HPDE6-E6E7 (cell line): ENCODE data around the gene ATP6V0D1.
"Not testable (repeated sequence)": the region's sequence is repeated elsewhere in the genome, so short reads cannot be mapped to it uniquely, and the experiment has no call there.

Experiments
- DNase-seq: peaks from one replicate; pipeline ENCODE4 v3.0.0; 2011; ENCODE audit warnings: missing footprints; ENCODE audit errors: extremely low spot score

ATP6V0D1 gene

DNA sequence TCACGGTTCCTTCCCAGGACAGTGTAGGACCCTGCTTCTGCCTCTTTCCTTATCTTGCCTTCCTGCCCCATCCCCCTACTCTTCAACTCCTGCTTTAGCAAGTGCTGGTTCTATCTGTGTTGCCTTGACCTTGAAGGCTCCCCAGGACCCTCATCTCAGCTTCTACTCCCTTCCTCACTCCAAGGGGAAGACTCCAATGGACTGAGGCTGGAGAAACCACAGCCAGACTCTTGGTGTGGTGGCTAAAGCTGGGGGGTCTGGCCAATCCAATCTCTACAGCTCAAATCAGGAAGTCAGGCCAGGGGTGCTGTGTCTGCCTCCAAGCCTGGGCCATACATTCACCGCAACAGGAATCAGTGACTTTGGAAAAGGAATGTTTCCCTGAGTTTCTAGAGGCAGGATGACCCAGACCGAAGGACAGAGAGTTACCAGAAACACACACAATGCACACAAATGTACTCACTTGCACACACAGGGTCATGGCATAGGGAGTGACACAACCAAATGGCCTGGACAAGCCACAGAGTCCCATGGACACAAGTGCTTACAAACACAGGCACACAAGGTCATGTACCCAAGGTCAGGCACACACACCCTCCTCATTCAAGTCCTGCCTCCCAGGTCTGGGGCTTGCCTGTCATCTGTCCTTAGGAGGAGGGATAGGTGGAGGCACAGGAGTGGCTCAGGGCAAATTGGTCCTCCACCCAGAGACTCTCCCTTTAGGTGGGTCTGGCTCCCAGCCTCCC is 51.7 kb downstream of the ATP6V0D1 start:
- DNase-seq = no peak

- DNase-seq = peak; percentile 78
Measured at GRCh38 chr16:67428146-67428731, 52.7 kb downstream of the ATP6V0D1 start.

DNA sequence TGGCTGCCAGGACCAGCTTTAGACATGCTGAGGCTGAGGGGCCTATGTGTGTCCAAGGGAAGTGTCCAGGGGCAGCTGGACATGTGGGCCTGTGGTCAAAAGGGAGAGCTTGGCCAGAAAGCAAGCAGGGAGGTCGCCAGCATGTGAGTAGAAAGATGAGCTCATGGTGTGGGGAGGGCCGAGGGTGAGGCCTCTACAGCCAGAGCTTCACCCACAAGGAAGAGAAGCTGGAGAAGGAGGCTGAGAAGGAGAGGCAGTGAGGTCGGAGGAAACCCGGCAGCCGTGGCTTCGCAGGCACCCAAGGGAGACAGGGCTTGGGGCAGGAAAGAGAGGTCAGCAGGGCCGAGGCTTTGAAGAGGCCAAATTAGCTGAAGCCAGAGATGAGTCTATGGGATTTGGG is 54.0 kb downstream of the ATP6V0D1 start:
- DNase-seq = no peak

DNA sequence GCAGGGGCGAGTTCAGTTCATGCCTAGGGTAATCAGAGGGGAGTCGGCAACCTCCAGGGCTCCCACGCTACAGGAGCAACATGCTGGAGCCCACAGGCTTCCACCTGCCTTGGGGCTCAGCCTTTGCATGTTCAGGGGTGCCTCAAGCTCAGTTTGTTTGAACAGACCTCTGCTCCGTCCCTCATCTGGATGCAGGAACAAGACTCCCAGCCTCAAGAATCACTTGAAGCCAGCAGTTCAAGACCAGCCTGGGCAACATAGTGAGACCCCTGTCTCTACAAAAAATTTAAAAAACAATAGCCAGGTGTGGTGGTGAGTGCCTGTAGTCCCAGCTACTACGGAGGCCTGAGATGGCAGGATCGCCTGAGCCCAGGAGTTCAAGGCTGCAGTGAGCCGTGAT is 54.9 kb downstream of the ATP6V0D1 start:
- no peak for DNase-seq

- no peak for DNase-seq
Measured at GRCh38 chr16:67425580-67425979, 55.4 kb downstream of the ATP6V0D1 start.

DNA sequence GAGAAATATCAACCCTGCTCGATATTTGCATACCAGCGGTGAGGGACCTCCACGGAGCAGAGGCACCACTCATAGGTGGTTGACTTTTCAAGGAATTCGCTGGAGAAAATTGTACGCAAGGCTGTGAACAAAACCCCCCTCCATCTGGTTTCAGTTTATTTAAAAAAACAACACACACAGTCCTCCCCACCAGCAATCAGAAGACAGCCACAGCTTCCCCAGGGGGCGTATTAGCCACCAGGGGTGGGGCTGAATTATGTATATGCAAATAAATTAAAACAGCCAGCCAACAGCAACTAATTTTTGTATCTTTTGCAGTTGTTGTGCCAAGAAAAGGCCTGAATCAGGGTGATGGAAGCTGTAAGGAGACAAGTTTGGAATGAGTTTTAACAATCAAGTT is 55.9 kb downstream of the ATP6V0D1 start:
- DNase-seq = no peak

DNA sequence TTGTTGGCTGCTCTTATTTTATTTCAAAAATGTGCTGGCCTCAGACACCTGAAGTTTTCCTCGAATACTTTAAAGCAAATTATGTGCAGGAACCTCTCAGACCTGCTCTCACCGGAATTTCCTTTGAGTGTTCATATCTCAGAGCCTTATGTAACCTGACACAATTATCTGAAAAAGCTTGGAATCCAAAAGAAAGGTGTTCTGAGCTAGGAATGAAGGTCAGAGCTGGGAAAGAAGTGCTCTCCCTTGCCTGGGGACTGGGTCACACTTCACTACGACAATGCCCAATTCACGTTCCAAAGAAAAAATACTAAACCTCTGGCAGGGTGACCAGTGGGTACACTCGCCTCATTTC is 56.7 kb downstream of the ATP6V0D1 start:
- DNase-seq = no peak

DNA sequence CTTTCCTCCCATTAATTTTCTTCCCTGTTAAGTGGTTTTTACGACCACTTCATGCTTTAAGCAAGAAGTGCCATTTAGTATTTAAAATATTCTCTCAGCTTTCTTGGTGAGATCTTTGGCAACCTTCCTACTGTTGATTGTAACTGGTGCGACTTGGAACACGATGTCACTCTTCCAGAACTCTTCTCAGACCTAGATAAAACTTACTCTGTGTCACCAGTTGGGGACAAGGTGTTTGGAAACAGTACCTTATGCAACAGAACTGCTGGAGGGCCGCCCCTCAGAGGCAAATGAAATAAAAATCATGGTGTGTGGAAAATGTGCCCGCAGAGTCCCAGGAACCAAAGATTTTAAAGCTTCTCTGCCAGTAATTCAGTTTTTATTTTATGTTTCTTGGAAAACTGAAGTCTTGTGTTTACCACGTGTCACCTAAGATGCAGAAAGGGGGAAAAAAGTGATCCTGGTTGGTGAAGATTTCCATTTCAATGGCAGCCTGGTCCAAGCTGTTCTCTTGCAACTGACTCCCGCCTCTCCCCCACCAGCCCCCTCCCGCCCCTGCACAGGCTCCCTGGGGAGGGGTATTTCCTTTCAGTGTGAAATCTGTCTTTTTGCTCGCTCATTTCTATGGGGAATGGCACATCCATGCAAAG is 57.2 kb downstream of the ATP6V0D1 start:
- DNase-seq = no peak

- no peak for DNase-seq
Measured at GRCh38 chr16:67423015-67423414, 57.9 kb downstream of the ATP6V0D1 start.

GRCh38 chr16:67421030-67421429 is 59.9 kb downstream of the ATP6V0D1 start:
- DNase-seq = no peak

GRCh38 chr16:67419931-67420330 is 61.0 kb downstream of the ATP6V0D1 start:
- no peak for DNase-seq

DNA sequence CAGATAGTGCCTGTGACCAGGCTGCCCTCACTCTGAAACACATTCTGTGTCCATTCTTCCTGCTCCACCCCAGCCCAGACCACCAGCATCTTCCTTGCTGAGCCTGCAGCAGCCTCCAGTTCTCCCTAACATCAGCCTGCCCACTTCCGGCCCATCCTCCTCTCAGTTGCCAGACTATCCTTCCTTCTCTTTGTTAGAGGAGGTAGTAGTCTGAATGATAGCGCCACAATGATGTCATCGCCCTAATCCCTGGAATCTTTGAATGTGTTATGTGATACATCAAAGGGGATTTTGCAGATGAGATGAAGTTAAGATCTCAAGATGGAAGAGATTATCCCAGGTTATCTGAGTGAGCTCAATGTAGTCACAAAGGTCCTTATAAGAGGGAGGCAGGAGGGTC is 61.5 kb downstream of the ATP6V0D1 start:
- DNase-seq = no peak

DNA sequence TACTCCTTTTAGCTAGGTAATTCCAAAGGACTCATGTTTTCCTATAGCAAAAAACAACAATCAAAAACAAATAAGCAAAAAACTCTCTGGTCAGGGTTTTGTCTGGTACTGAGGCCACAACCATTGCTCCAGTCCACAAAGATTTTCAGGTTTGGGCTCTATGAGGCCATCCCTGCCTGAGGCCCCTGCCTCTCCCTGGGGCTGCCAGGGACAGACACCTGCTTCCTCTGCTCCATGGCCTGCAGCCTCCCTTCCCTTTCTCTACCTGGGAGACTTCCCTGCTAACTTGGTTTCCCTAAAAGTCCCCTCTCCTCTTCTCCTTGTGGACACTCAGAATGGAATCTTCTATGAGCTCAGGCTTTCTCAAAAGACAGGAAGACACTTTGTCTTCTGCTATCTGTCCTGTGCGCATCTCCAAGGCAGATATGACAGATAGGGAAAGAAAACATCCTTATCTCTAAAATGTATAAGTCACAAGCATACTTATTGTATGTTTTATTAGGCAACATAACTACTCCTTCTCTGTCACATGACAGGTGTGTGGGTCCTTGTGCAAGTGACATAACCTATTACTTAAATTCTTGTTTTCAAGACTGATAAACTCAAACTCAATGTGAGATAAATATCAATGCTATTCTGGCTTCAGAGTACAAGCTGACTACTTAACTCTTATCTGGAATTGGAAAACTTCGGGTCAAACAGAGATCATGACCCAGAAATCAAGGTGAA is 63.5 kb downstream of the ATP6V0D1 start:
- DNase-seq = no peak

- peak; percentile 81 for DNase-seq
Measured at GRCh38 chr16:67415872-67416793, 64.8 kb downstream of the ATP6V0D1 start, which contains the start of gene ZDHHC1. TSS of gene ZDHHC1 (minus strand) at chr16:67416477. CDS start at chr16:67407775, 8,702 bp downstream.

DNA sequence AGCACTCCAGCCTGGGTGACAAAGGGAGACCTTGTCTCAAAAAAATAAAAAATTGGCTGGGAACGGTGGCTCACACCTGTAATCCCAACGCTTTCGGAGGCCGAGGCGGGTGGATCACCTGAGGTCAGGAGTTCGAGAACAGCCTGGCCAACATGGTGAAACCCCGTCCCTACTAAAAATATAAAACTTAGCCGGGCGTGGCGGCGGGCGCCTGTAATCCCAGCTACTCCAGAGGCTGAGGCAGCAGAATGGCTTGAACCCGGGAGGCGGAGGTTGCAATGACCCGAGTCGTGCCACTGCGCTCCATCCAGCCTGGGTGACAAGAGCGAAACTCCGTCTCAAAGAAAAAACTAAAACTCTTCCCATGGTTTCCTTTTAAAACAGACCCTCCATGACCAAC is 65.5 kb downstream of the ATP6V0D1 start:
- DNase-seq = not testable (repeated sequence)

DNA sequence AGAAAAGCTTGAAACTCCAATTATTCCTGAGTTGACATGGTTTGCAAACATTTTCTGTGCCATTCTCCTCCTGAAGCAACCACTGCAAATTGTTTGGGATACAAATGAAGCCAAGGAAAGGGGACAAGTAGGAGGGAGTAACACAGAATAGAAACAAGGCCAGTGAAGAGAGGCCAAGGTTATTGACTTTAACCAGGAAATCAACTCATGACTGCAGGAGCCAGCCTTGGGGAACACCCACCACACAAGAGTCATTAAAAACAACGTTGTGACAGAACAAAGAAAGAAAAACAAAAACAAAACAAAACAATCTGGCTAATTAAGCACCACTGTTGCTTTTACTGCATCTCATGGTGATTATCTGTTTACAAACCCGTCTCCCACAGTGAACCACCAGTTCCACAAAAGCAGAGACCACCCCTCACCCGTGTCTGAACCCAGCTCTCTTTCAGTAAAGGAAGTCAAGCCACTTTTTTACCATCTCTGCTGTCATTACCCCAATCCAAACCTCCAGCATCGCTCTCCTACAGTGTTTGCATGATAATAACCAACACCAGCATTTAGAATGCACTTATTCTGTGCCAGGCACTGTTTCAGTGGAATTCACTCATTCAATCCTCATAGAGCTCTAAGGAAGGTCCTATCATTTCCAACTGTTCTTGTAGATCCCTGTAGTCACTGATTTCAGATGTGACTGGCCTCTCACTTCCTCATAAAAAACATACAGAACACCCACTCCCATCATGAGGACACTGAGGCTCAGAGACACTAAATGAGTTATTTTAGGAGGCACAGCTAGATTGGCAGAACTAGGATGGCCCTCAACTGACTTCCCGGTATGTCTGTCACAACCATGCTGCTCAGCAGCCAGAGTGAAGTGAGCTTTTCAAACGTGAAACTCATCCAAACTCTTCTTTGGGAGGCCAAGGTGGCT is 66.7 kb downstream of the ATP6V0D1 start:
- DNase-seq = no peak

- no peak for DNase-seq
Measured at GRCh38 chr16:67412294-67412693, 68.7 kb downstream of the ATP6V0D1 start.

- DNase-seq = no peak
Measured at GRCh38 chr16:67411339-67411738, 69.6 kb downstream of the ATP6V0D1 start.

GRCh38 chr16:67409631-67410030 is 71.3 kb downstream of the ATP6V0D1 start:
- DNase-seq = no peak

GRCh38 chr16:67407788-67408452 is 73.0 kb downstream of the ATP6V0D1 start:
- no peak for DNase-seq
